SK-N-SH treated with all-trans-retinoic acid at 6 μM for 48 hours (cell line): ENCODE measurements around the gene OPA3.

Experiments
- ATAC-seq: fragments of 200-7000 bp; cut with Tn5 transposase; 3 replicates; pipeline ENCODE4 v1.9.1; 2020; ENCODE audit warnings: mild to moderate bottlenecking, moderate library complexity
- ARNTL ChIP-seq: fragments of 450-650 bp; formaldehyde crosslinking; IDR thresholded peaks from 2 replicates; pipeline ENCODE4 v1.5.0; 2020; ENCODE audit warnings: low read depth, mild to moderate bottlenecking, moderate library complexity, borderline replicate concordance
- BACH2 ChIP-seq: fragments of 250-450 bp; sonication (Bioruptor Pico); IDR thresholded peaks from 2 replicates; pipeline ENCODE4 v1.9.0; 2021; ENCODE audit warnings: mild to moderate bottlenecking, borderline replicate concordance
- CREB5 ChIP-seq: fragments of 250-450 bp; sonication (Bioruptor Pico); IDR thresholded peaks from 2 replicates; pipeline ENCODE4 v1.5.1; 2020; ENCODE audit warnings: low read depth, mild to moderate bottlenecking, moderate library complexity
- CSDC2 ChIP-seq: fragments of 250-450 bp; sonication (Bioruptor Pico); IDR thresholded peaks from 2 replicates; pipeline ENCODE4 v1.5.0; 2020; ENCODE audit warnings: mild to moderate bottlenecking, moderate library complexity
- ESRRG ChIP-seq: fragments of 250-450 bp; sonication (Bioruptor Pico); IDR thresholded peaks from 2 replicates; pipeline ENCODE4 v1.6.1; 2021; ENCODE audit warnings: mild to moderate bottlenecking
- GLIS3 ChIP-seq: fragments of 250-450 bp; sonication (Bioruptor Pico); IDR thresholded peaks from 2 replicates; pipeline ENCODE4 v1.5.0; 2020; ENCODE audit warnings: mild to moderate bottlenecking, moderate library complexity
- ISL1 ChIP-seq: fragments of 250-450 bp; sonication (Bioruptor Pico); IDR thresholded peaks from 2 replicates; pipeline ENCODE4 v2.1.2; 2022; ENCODE audit warnings: mild to moderate bottlenecking, moderate library complexity
- OSR1 ChIP-seq: fragments of 250-450 bp; sonication (Bioruptor Pico); IDR thresholded peaks from 2 replicates; pipeline ENCODE4 v1.8.0; 2022; ENCODE audit warnings: moderate library complexity, mild to moderate bottlenecking, inconsistent platforms
- PATZ1 ChIP-seq: fragments of 250-450 bp; sonication (Bioruptor Pico); IDR thresholded peaks from 2 replicates; pipeline ENCODE4 v1.8.0; 2020; ENCODE audit warnings: mild to moderate bottlenecking, moderate library complexity, borderline replicate concordance
- POU6F1 ChIP-seq: fragments of 250-450 bp; sonication (Bioruptor Pico); IDR thresholded peaks from 2 replicates; pipeline ENCODE4 v1.8.0; 2021; ENCODE audit warnings: low read depth, mild to moderate bottlenecking, moderate library complexity, borderline replicate concordance
- PPARA ChIP-seq: fragments of 250-450 bp; sonication (Bioruptor Pico); IDR thresholded peaks from 2 replicates; pipeline ENCODE4 v1.5.0; 2020; ENCODE audit warnings: mild to moderate bottlenecking, borderline replicate concordance
- RARB ChIP-seq: fragments of 250-450 bp; sonication (Bioruptor Pico); IDR thresholded peaks from 2 replicates; pipeline ENCODE4 v1.8.0; 2021; ENCODE audit warnings: mild to moderate bottlenecking, moderate library complexity
- SNAI2 ChIP-seq: fragments of 250-450 bp; sonication (Bioruptor Pico); IDR thresholded peaks from 2 replicates; pipeline ENCODE4 v1.5.0; 2020; ENCODE audit warnings: mild to moderate bottlenecking, moderate library complexity
- TCF4 ChIP-seq: fragments of 250-450 bp; sonication (Bioruptor Pico); IDR thresholded peaks from 2 replicates; pipeline ENCODE4 v1.8.0; 2021; ENCODE audit warnings: mild to moderate bottlenecking, moderate library complexity, borderline replicate concordance
- TOX ChIP-seq: fragments of 250-450 bp; sonication (Bioruptor Pico); IDR thresholded peaks from 2 replicates; pipeline ENCODE4 v1.8.0; 2021; ENCODE audit warnings: mild to moderate bottlenecking, moderate library complexity, borderline replicate concordance
- ZC3H10 ChIP-seq: fragments of 250-450 bp; sonication (Bioruptor Pico); IDR thresholded peaks from 2 replicates; pipeline ENCODE4 v1.5.1; 2021; ENCODE audit warnings: mild to moderate bottlenecking, moderate library complexity
- ZFP3 ChIP-seq: fragments of 250-450 bp; sonication (Bioruptor Pico); IDR thresholded peaks from 2 replicates; pipeline ENCODE4 v1.5.0; 2020; ENCODE audit warnings: mild to moderate bottlenecking, moderate library complexity
- ZFP30 ChIP-seq: fragments of 450-650 bp; formaldehyde crosslinking; IDR thresholded peaks from 2 replicates; pipeline ENCODE4 v1.5.0; 2022; ENCODE audit warnings: mild to moderate bottlenecking, moderate library complexity
- ZNF565 ChIP-seq: fragments of 450-650 bp; formaldehyde crosslinking; conservative IDR thresholded peaks from 2 replicates; pipeline ENCODE4 v1.5.0; 2020; ENCODE audit warnings: low read depth, mild to moderate bottlenecking, moderate library complexity
- ZNF70 ChIP-seq: fragments of 450-650 bp; formaldehyde crosslinking; IDR thresholded peaks from 2 replicates; pipeline ENCODE4 v1.5.0; 2020; ENCODE audit warnings: mild to moderate bottlenecking, moderate library complexity
- ZNF8 ChIP-seq: fragments of 450-650 bp; formaldehyde crosslinking; IDR thresholded peaks from 2 replicates; pipeline ENCODE4 v1.5.0; 2020; ENCODE audit warnings: mild to moderate bottlenecking, moderate library complexity
- TF ChIP-seq, protein P1 (sequence below): fragments of 250-450 bp; sonication (Bioruptor Pico); IDR thresholded peaks from 2 replicates; pipeline ENCODE4 v1.5.0; 2020; ENCODE audit warnings: mild to moderate bottlenecking, moderate library complexity

Gene OPA3

DNA sequence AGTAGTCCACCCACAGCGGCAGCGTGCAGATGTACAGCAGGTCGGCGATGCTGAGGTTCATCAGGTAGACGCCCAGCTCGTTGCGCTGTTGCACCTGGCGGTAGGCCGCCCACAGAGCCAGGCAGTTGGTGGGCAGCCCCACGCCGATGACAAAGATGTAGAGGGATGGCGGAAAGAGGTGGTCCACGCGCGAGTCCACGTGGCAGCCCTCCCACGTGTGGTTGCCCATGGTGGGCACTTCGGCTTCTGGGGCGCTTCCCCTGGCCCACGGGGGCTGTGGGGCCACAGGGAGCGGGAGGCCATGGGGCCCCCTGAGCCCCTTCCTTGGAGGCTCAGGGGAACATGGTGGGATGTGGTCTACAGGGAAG lies 7.0 kb upstream of the OPA3 start:
- TF ChIP-seq POU6F1 (CRISPR knock-in tag): no peak
- TF ChIP-seq ZNF8 (CRISPR knock-in tag): no peak
- TF ChIP-seq, all 23 proteins: peak for 0
- ATAC-seq: no peak

DNA sequence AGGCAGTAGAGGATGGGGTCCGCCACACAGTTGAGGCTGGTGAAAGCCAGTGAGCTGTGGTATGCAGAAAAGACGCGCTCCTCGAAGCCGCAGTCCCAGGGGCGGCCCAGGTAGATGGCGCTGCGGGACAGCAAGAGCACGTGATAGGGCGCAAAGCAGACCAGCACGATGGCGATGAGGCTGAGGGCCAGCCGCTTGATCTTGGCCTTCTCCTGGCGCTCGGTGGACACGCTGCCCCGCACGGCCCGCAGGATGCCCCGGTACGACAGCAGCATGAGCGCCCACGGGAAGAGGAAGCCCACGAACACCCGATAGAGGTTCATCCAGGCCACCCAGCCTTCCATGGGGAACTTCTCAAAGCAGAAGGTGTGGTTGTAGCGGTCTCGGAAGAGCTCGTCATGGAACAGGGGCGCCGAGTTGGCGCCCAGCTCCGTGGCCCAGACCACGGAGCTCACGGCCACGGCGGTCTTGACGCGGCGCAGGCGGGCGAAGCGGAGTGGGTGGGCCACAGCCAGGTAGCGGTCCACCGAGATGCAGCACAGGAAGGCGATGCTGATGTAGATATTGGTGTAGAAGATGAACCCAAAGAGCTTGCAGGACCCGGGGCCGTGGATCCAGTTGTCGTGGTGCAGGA lies 6.5 kb upstream of the OPA3 start:
- ATAC-seq: peak; percentile 76
- no peak for TF ChIP-seq ZNF8 (CRISPR knock-in tag)
- TF ChIP-seq RARB (CRISPR knock-in tag): no peak
- TF ChIP-seq, all 23 proteins: peak for 0

- no peak for ATAC-seq
- no peak for TF ChIP-seq TOX (CRISPR knock-in tag)
- TF ChIP-seq CSDC2 (CRISPR knock-in tag): no peak
- TF ChIP-seq PATZ1 (CRISPR knock-in tag): no peak
- no peak for TF ChIP-seq ARNTL (CRISPR knock-in tag)
- TF ChIP-seq ZFP3: no peak
- TF ChIP-seq ZNF70: no peak
- no peak for TF ChIP-seq BACH2 (CRISPR knock-in tag)
- no peak for TF ChIP-seq ZFP30
- TF ChIP-seq ZNF8 (CRISPR knock-in tag): no peak
- no peak for TF ChIP-seq RARB (CRISPR knock-in tag)
- TF ChIP-seq ZNF565 (CRISPR knock-in tag): no peak
- no peak for TF ChIP-seq SNAI2 (CRISPR knock-in tag)
- TF ChIP-seq, protein P1, sequence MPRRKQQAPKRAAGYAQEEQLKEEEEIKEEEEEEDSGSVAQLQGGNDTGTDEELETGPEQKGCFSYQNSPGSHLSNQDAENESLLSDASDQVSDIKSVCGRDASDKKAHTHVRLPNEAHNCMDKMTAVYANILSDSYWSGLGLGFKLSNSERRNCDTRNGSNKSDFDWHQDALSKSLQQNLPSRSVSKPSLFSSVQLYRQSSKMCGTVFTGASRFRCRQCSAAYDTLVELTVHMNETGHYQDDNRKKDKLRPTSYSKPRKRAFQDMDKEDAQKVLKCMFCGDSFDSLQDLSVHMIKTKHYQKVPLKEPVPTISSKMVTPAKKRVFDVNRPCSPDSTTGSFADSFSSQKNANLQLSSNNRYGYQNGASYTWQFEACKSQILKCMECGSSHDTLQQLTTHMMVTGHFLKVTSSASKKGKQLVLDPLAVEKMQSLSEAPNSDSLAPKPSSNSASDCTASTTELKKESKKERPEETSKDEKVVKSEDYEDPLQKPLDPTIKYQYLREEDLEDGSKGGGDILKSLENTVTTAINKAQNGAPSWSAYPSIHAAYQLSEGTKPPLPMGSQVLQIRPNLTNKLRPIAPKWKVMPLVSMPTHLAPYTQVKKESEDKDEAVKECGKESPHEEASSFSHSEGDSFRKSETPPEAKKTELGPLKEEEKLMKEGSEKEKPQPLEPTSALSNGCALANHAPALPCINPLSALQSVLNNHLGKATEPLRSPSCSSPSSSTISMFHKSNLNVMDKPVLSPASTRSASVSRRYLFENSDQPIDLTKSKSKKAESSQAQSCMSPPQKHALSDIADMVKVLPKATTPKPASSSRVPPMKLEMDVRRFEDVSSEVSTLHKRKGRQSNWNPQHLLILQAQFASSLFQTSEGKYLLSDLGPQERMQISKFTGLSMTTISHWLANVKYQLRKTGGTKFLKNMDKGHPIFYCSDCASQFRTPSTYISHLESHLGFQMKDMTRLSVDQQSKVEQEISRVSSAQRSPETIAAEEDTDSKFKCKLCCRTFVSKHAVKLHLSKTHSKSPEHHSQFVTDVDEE (CRISPR knock-in tag): no peak
- no peak for TF ChIP-seq TCF4 (CRISPR knock-in tag)
- no peak for TF ChIP-seq ZC3H10 (CRISPR knock-in tag)
- no peak for TF ChIP-seq ESRRG
- no peak for TF ChIP-seq ISL1 (CRISPR knock-in tag)
These were observed 5.8 kb upstream of the OPA3 start for GRCh38 chr19:45590300-45591003.

GRCh38 chr19:45589768-45590167 lies 5.2 kb upstream of the OPA3 start:
- ATAC-seq: no peak
- no peak for TF ChIP-seq CREB5 (CRISPR knock-in tag)
- no peak for TF ChIP-seq ZFP30
- TF ChIP-seq BACH2 (CRISPR knock-in tag): no peak
- TF ChIP-seq, protein P1 (CRISPR knock-in tag): no peak
- no peak for TF ChIP-seq ZC3H10 (CRISPR knock-in tag)
- no peak for TF ChIP-seq ESRRG
- no peak for TF ChIP-seq PPARA (CRISPR knock-in tag)
- no peak for TF ChIP-seq ZNF8 (CRISPR knock-in tag)
- TF ChIP-seq RARB (CRISPR knock-in tag): no peak
- no peak for TF ChIP-seq TCF4 (CRISPR knock-in tag)
- no peak for TF ChIP-seq ISL1 (CRISPR knock-in tag)
- no peak for TF ChIP-seq CSDC2 (CRISPR knock-in tag)
- no peak for TF ChIP-seq GLIS3
- no peak for TF ChIP-seq ARNTL (CRISPR knock-in tag)
- no peak for TF ChIP-seq OSR1 (CRISPR knock-in tag)
- no peak for TF ChIP-seq TOX (CRISPR knock-in tag)
- TF ChIP-seq SNAI2 (CRISPR knock-in tag): no peak
